HCT116 (cell line): ENCODE data around the gene HMGXB4. TPM values are rescaled to one million over a fixed set of nuclear protein-coding genes. Genes with fewer than 3 reads are reported as not detected.

Experiments
- ATAC-seq: fragments of 200-7000 bp; cut with Tn5 transposase; 2 replicates; pipeline ENCODE4 v1.9.1; 2020; ENCODE audit warnings: mild to moderate bottlenecking, moderate library complexity
- BruUV-seq: library from RNA; stranded (reverse); fragments of 400-500 nt; replicated peaks from 2 replicates; lab custom pipeline; 2021; lab: Mats Ljungman, UMichigan
- CTCF ChIA-PET: fragments of 300-600 bp; sonication (Branson Sonifier 250); formaldehyde crosslinking; loops from one replicate; lab custom pipeline; 2021; ENCODE audit warnings: antibody characterized with exemption; lab: Charles Lee
- POLR2A ChIA-PET: fragments of 300-600, 350-600 bp; sonication (Branson Sonifier 250); formaldehyde crosslinking; loops from one replicate; lab custom pipeline; 2021; ENCODE audit warnings: antibody characterized with exemption; lab: Charles Lee
- RAD21 ChIA-PET, 2 experiments: fragments of 300-600 bp; sonication (Branson Sonifier 250); formaldehyde crosslinking; loops; one replicate each; lab custom pipeline; 2023; ENCODE audit warnings: low total read pairs in 2 of 2; ENCODE audit not compliant: uncharacterized antibody in 2 of 2, unreplicated experiment in 2 of 2, low non-redundant PET in 1 of 2; lab: Charles Lee
- DNase-seq: peaks from one replicate; pipeline ENCODE4 v3.0.0-alpha.2; 2010; ENCODE audit warnings: low read depth, low spot score
- H2AFZ ChIP-seq: fragments of 200-600 bp; shearing (Covaris generic), sonication (generic); 2 replicates; pipeline ENCODE4 v1.6.1; 2017; ENCODE audit warnings: low read depth, mixed run types, mixed read lengths, antibody characterized with exemption, low read length; ENCODE audit not compliant: poor library complexity, severe bottlenecking
- H3K27ac ChIP-seq: 2 replicates; pipeline ENCODE4 v1.5.1; 2012; ENCODE audit warnings: low read depth, low read length
- H3K27me3 ChIP-seq: fragments of 200-600 bp; sonication (generic); 2 replicates; pipeline ENCODE4 v1.6.1; 2016; ENCODE audit warnings: mixed run types, low read length, mixed read lengths; ENCODE audit not compliant: insufficient read depth
- H3K36me3 ChIP-seq, 2 experiments: fragments of 200-500 bp in 1 of 2; fragments of 200-600 bp in 1 of 2; sonication (Bioruptor generic) in 1 of 2; sonication (generic) in 1 of 2; 2 replicates each; pipeline versions ENCODE4 v1.5.1 to v1.6.1; 2014 to 2016; ENCODE audit warnings: low read length in 2 of 2, inconsistent platforms in 1 of 2, mixed read lengths in 1 of 2, mixed run types in 1 of 2; ENCODE audit not compliant: insufficient read depth in 2 of 2, control insufficient read depth in 1 of 2
- H3K4me1 ChIP-seq, 2 experiments: fragments of 200-600 bp in 1 of 2; sonication (generic) in 1 of 2; 2 replicates each; pipeline versions ENCODE4 v1.5.1 to v1.6.1; 2012 to 2017; ENCODE audit warnings: low read length in 2 of 2, inconsistent platforms in 1 of 2, mild to moderate bottlenecking in 1 of 2, mixed read lengths in 1 of 2, mixed run types in 1 of 2, moderate library complexity in 1 of 2; ENCODE audit not compliant: insufficient read depth in 2 of 2, control insufficient read depth in 1 of 2
- H3K4me2 ChIP-seq: fragments of 200-600 bp; sonication (generic); 2 replicates; pipeline ENCODE4 v1.6.1; 2017; ENCODE audit warnings: mixed run types, low read length, mixed read lengths
- H3K4me3 ChIP-seq, 2 experiments: fragments of 200-600 bp in 1 of 2; sonication (generic) in 1 of 2; replicated peaks in 1 of 2; 2 replicates each; pipeline ENCODE4 v1.5.1; 2011 to 2016; ENCODE audit warnings: low read length in 2 of 2, control low read depth in 1 of 2, low read depth in 1 of 2, mild to moderate bottlenecking in 1 of 2, mixed read lengths in 1 of 2, mixed run types in 1 of 2
- H3K79me2 ChIP-seq: fragments of 200-600 bp; sonication (generic); 2 replicates; pipeline ENCODE4 v1.6.1; 2017; ENCODE audit warnings: mild to moderate bottlenecking, mixed run types, low read length, moderate library complexity, mixed read lengths; ENCODE audit not compliant: insufficient read depth
- H3K9ac ChIP-seq: fragments of 200-600 bp; sonication (generic); 2 replicates; pipeline ENCODE4 v1.6.1; 2016; ENCODE audit warnings: low read length, mixed read lengths
- H3K9me2 ChIP-seq: fragments of 200-600 bp; sonication (generic), shearing (Covaris generic); 2 replicates; pipeline ENCODE4 v1.6.1; 2017; ENCODE audit warnings: mixed run types, mild to moderate bottlenecking, moderate library complexity; ENCODE audit not compliant: insufficient read depth
- H3K9me3 ChIP-seq, 2 experiments: fragments of 200-500 bp in 1 of 2; fragments of 200-600 bp in 1 of 2; sonication (Bioruptor generic) in 1 of 2; sonication (generic) in 1 of 2; 2 replicates each; pipeline ENCODE4 v1.6.1; 2014 to 2017; ENCODE audit warnings: low read length in 2 of 2, mixed read lengths in 2 of 2, inconsistent platforms in 1 of 2, low read depth in 1 of 2, mild to moderate bottlenecking in 1 of 2, mixed run types in 1 of 2, moderate library complexity in 1 of 2; ENCODE audit not compliant: control insufficient read depth in 1 of 2, insufficient read depth in 1 of 2
- H4K20me1 ChIP-seq: fragments of 200-600 bp; sonication (generic), shearing (Covaris generic); 2 replicates; pipeline ENCODE4 v1.6.1; 2017; ENCODE audit warnings: mixed run types, mild to moderate bottlenecking, moderate library complexity; ENCODE audit not compliant: insufficient read depth
- ELF1 ChIP-seq: IDR thresholded peaks from 2 replicates; pipeline ENCODE4 v1.6.1; 2012; ENCODE audit warnings: low read depth, borderline replicate concordance
- POLR2AphosphoS5 ChIP-seq: IDR thresholded peaks from 2 replicates; pipeline ENCODE4 v1.6.1; 2011; ENCODE audit warnings: mild to moderate bottlenecking, low read depth, low read length, moderate library complexity
- SRF ChIP-seq: IDR thresholded peaks from 2 replicates; pipeline ENCODE4 v1.6.1; 2012; ENCODE audit warnings: low read depth
- ZFX ChIP-seq: fragments of 450-650 bp; IDR thresholded peaks from 2 replicates; pipeline ENCODE4 v1.6.1; 2017
- ZNF274 ChIP-seq: fragments of 200-500 bp; sonication (Bioruptor generic); IDR thresholded peaks from 2 replicates; pipeline ENCODE4 v1.6.1; 2014; ENCODE audit warnings: mild to moderate bottlenecking, low read depth, low read length, inconsistent platforms
- intact Hi-C: fragments of 100-400 bp; cut with micrococcal nuclease; formaldehyde crosslinking; loops from 2 replicates; pipeline ENCODE4 v1.10.0; 2022
- total RNA-seq: library from RNA; stranded (reverse); gene quantifications from one replicate; pipeline ENCODE4 v1.2.1, GENCODE V29; 2021; ENCODE audit not compliant: unreplicated experiment
- TF ChIP-seq, protein P1 (sequence below): IDR thresholded peaks from 2 replicates; pipeline ENCODE4 v1.6.1; 2011; ENCODE audit warnings: mild to moderate bottlenecking, low read length, moderate library complexity; ENCODE audit not compliant: insufficient replicate concordance; ENCODE audit errors: extremely low read depth

HMGXB4 gene
- total RNA-seq, 1 experiment from 2014 or later = 36.7 TPM

DNA sequence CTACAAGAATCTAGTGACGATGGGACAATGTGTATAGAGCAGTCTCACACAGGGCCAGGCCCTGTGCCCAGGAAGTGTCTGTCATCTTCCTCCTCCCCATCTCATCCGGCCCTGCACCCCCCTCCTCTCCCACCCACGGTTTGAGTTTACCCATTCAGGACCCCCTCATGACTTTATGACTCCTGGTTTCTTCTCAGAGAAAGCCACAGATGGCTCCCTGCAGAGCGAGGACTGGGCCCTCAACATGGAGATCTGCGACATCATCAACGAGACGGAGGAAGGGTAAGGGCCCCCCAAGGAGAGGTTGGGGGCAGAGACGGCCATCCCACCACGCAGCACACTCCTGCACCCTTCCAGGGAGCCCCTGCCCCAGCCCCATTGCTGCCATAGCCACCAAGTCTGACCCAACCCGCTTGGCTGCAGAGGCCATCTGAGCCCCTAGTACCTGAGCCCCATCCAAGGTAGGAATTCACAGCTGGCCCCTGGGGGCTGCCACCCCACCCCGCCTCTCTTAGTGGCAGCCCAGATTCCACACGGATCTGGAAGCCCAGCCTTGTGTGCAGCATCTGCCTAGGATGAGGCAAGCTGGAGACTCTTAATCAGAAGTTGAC is 60.5 kb downstream of the HMGXB4 start:
- Histone ChIP-seq H3K4me2 (no peak overlapping the region), H2AFZ (no peak overlapping the region)
- no TSS peak for BruUV-seq
- POLR2A ChIA-PET = no interaction called here
- no peak for TF ChIP-seq ZFX
- TF ChIP-seq, protein P1, sequence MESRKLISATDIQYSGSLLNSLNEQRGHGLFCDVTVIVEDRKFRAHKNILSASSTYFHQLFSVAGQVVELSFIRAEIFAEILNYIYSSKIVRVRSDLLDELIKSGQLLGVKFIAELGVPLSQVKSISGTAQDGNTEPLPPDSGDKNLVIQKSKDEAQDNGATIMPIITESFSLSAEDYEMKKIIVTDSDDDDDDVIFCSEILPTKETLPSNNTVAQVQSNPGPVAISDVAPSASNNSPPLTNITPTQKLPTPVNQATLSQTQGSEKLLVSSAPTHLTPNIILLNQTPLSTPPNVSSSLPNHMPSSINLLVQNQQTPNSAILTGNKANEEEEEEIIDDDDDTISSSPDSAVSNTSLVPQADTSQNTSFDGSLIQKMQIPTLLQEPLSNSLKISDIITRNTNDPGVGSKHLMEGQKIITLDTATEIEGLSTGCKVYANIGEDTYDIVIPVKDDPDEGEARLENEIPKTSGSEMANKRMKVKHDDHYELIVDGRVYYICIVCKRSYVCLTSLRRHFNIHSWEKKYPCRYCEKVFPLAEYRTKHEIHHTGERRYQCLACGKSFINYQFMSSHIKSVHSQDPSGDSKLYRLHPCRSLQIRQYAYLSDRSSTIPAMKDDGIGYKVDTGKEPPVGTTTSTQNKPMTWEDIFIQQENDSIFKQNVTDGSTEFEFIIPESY = no peak
- no peak for TF ChIP-seq SRF
- no peak for TF ChIP-seq POLR2AphosphoS5
- TF ChIP-seq ZNF274 = no peak
- TF ChIP-seq ELF1 = no peak
- TF ChIP-seq, all 23 proteins: peak for 0
- H3K9me3 ChIP-seq = no peaks in the 10 kb centered on the region
- H3K27ac ChIP-seq = no peak overlapping the region
- DNase-seq = no peak
- ChIA-PET RAD21 (no interaction called here), CTCF (no interaction called here)
- no peaks in the 10 kb centered on the region for H3K9me2 ChIP-seq
- H4K20me1 ChIP-seq = no peaks in the 10 kb centered on the region
- H3K4me3 ChIP-seq = no peak overlapping the region
- H3K27me3 ChIP-seq = no peaks in the 10 kb centered on the region
- intact Hi-C loops = no loop called here
- H3K79me2 ChIP-seq = no peaks in the 10 kb centered on the region
- H3K36me3 ChIP-seq = no peaks in the 10 kb centered on the region; a peak in 1 of 4 replicates
- peaks cover 8 to 21% of the 10 kb centered on the region in 2 experiments for H3K4me1 ChIP-seq
- ATAC-seq = no peak
- no peak overlapping the region for H3K9ac ChIP-seq
